Astrocyte (in vitro differentiated cells and primary cell): ENCODE measurements around the gene PRSS57. TPM values are rescaled to one million over a fixed set of nuclear protein-coding genes. Genes with fewer than 3 reads are reported as not detected.

Experiments
- DNase-seq: peaks from one replicate; pipeline ENCODE4 v3.0.0-alpha.2; 2010; ENCODE audit warnings: low read depth
- FAIRE-seq: peaks from 2 replicates; lab custom pipeline; 2011; peaks lifted over from hg19 to GRCh38; lab: Jason Lieb, UNC
- H2AFZ ChIP-seq: 2 replicates; pipeline ENCODE4 v1.6.0; 2012; ENCODE audit warnings: low read depth, low read length, inconsistent platforms
- H3K27ac ChIP-seq: 2 replicates; pipeline ENCODE4 v1.5.1; 2011; ENCODE audit warnings: low read depth, low read length, inconsistent platforms
- H3K27me3 ChIP-seq: 2 replicates; pipeline ENCODE4 v1.6.0; 2011; ENCODE audit warnings: low read length, inconsistent platforms; ENCODE audit not compliant: insufficient read depth
- H3K36me3 ChIP-seq: 2 replicates; pipeline ENCODE4 v1.5.1; 2011; ENCODE audit warnings: low read length, inconsistent platforms; ENCODE audit not compliant: insufficient read depth
- H3K4me1 ChIP-seq: 2 replicates; pipeline ENCODE4 v1.5.1; 2011; ENCODE audit warnings: low read length, inconsistent platforms; ENCODE audit not compliant: insufficient read depth
- H3K4me2 ChIP-seq: 2 replicates; pipeline ENCODE4 v1.6.0; 2012; ENCODE audit warnings: low read length, inconsistent platforms
- H3K4me3 ChIP-seq: 2 replicates; pipeline ENCODE4 v1.5.1; 2011; ENCODE audit warnings: low read depth, mild to moderate bottlenecking, low read length, inconsistent platforms; ENCODE audit not compliant: insufficient read depth
- H3K79me2 ChIP-seq: 2 replicates; pipeline ENCODE4 v1.6.0; 2012; ENCODE audit warnings: mild to moderate bottlenecking, low read length, inconsistent platforms; ENCODE audit not compliant: insufficient read depth
- H3K9ac ChIP-seq: 2 replicates; pipeline ENCODE4 v1.6.0; 2012; ENCODE audit warnings: mild to moderate bottlenecking, low read length, inconsistent platforms
- H3K9me3 ChIP-seq: 2 replicates; pipeline ENCODE4 v1.5.1; 2012; ENCODE audit warnings: low read depth, mild to moderate bottlenecking, low read length, inconsistent platforms; ENCODE audit not compliant: insufficient read depth
- H4K20me1 ChIP-seq: 2 replicates; pipeline ENCODE4 v1.6.0; 2012; ENCODE audit warnings: low read length, inconsistent platforms; ENCODE audit not compliant: insufficient read depth
- H3K27ac Mint-ChIP-seq: one replicate; pipeline ENCODE4 v1.8.0; 2021; ENCODE audit warnings: mild to moderate bottlenecking, mixed read lengths; ENCODE audit not compliant: unreplicated experiment
- H3K27me3 Mint-ChIP-seq: one replicate; pipeline ENCODE4 v1.8.0; 2021; ENCODE audit warnings: low read depth, mixed read lengths; ENCODE audit not compliant: unreplicated experiment
- H3K36me3 Mint-ChIP-seq: one replicate; pipeline ENCODE4 v1.8.0; 2021; ENCODE audit warnings: low read depth, mixed read lengths; ENCODE audit not compliant: unreplicated experiment
- H3K4me1 Mint-ChIP-seq: one replicate; pipeline ENCODE4 v1.8.0; 2021; ENCODE audit warnings: low read depth, mixed read lengths; ENCODE audit not compliant: unreplicated experiment
- H3K4me3 Mint-ChIP-seq: one replicate; pipeline ENCODE4 v1.8.0; 2021; ENCODE audit warnings: mild to moderate bottlenecking, moderate library complexity, mixed read lengths; ENCODE audit not compliant: unreplicated experiment
- H3K9me3 Mint-ChIP-seq: one replicate; pipeline ENCODE4 v1.8.0; 2021; ENCODE audit warnings: mild to moderate bottlenecking, mixed read lengths; ENCODE audit not compliant: unreplicated experiment
- CTCF ChIP-seq: IDR thresholded peaks from 2 replicates; pipeline ENCODE4 v1.5.1; 2011; ENCODE audit warnings: low read depth, mild to moderate bottlenecking, inconsistent platforms, low read length, moderate library complexity; ENCODE audit not compliant: insufficient read depth
- EZH2 ChIP-seq: IDR thresholded peaks from 2 replicates; pipeline ENCODE4 v1.6.1; 2012; ENCODE audit warnings: mild to moderate bottlenecking, low read length, inconsistent platforms; ENCODE audit not compliant: insufficient read depth
- total RNA-seq: library from RNA; stranded (reverse); gene quantifications from 2 replicates; pipeline ENCODE4 v1.2.1, GENCODE V29; 2021

Gene PRSS57
- total RNA-seq, 1 donor from 2014 or later, result not detected

GRCh38 chr19:662207-662961 is 32.9 kb downstream of the PRSS57 start:
- no peak overlapping the region for H2AFZ ChIP-seq
- peak overlapping the region; percentile 95 for H3K9ac ChIP-seq
- TF ChIP-seq CTCF (no peak), EZH2 (no peak)
- peak overlapping the region; percentile 93 for H3K4me2 ChIP-seq
- H3K27me3 ChIP-seq, result no peaks in the 10 kb centered on the region
- peaks cover 30% of the 10 kb centered on the region for H3K4me1 ChIP-seq
- Mint-ChIP-seq H3K36me3 (peaks cover 4% of the 10 kb centered on the region), H3K27me3 (no peaks in the 10 kb centered on the region), H3K27ac (peak overlapping the region; percentile 81), H3K4me1 (peaks cover 5% of the 10 kb centered on the region), H3K4me3 (peak overlapping the region; percentile 90), H3K9me3 (no peaks in the 10 kb centered on the region)
- peaks cover 47% of the 10 kb centered on the region for H4K20me1 ChIP-seq
- peaks cover 3% of the 10 kb centered on the region for H3K9me3 ChIP-seq
- H3K36me3 ChIP-seq, result no peaks in the 10 kb centered on the region
- H3K4me3 ChIP-seq, result peak overlapping the region; percentile 70
- DNase-seq (peak; percentile 32), FAIRE-seq (no peak)
- peaks cover 59% of the 10 kb centered on the region for H3K79me2 ChIP-seq
- H3K27ac ChIP-seq, result peak overlapping the region; percentile 78

GRCh38 chr19:661427-662196 is 33.6 kb downstream of the PRSS57 start:
- Histone ChIP-seq H3K79me2 (peaks cover 67% of the 10 kb centered on the region), H3K27ac (peak overlapping the region; percentile 78), H3K4me2 (peak overlapping the region; percentile 93), H4K20me1 (peaks cover 55% of the 10 kb centered on the region), H3K27me3 (no peaks in the 10 kb centered on the region), H3K4me3 (peak overlapping the region; percentile 70), H3K9ac (peak overlapping the region; percentile 95), H2AFZ (no peak overlapping the region), H3K9me3 (no peaks in the 10 kb centered on the region), H3K4me1 (peaks cover 30% of the 10 kb centered on the region), H3K36me3 (no peaks in the 10 kb centered on the region)
- no peak for DNase-seq
- H3K4me1 Mint-ChIP-seq, result peaks cover 5% of the 10 kb centered on the region
- peak overlapping the region; percentile 90 for H3K4me3 Mint-ChIP-seq
- no peak for FAIRE-seq
- peak overlapping the region; percentile 81 for H3K27ac Mint-ChIP-seq
- no peaks in the 10 kb centered on the region for H3K9me3 Mint-ChIP-seq
- TF ChIP-seq CTCF (no peak), EZH2 (no peak)
- no peaks in the 10 kb centered on the region for H3K27me3 Mint-ChIP-seq
- H3K36me3 Mint-ChIP-seq, result peaks cover under 1% of the 10 kb centered on the region
